Measurements from ENCODE around the gene BEAN1. TPM values are rescaled to one million over a fixed set of nuclear protein-coding genes. Genes with fewer than 3 reads are reported as not detected.

Gene BEAN1
- polyA plus RNA-seq, 1 of the 3 experiments (the other 2 are of a cell fraction) = 0.07 TPM

DNA sequence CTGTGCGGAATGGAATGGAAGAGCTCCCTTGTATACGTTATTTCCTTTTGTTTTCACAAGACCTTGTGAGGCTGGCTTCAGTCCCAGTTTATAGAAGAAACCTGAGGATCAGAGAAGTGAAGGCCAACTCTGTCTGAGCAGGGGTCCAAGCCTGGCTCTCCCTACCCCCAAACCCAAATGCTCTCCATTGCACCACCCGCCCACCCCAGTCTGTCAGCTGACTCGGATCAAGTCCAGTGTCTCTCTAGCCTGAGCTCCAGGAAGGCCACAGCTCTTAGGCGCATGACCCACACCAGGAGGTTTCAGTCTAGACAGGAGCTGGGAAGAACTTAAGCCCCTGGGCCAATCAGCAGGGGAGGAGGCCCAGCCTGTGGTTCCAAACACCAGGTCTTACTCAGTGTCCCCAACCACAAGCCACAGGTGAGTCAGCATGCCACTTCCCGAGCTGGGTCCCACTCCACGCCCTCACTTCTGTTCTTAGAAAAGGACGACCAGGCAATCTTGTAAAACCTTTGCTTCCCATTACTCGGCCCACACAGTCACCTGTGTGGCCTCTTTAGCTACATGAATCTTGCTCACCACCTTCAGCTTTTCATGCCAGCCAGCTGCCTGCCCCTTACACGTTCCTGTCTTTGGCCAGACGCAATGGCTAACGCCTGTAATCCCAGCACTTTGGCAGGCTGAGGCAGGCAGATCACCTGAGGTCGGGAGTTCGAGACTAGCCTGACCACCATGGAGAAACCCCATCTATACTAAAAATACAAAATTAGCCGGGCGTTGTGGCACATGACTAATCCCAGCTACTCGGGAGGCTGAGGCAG is 95.1 kb downstream of the BEAN1 start:
- no peaks in the 10 kb centered on the region for H3K27me3 ChIP-seq (ENCODE audit: insufficient read depth)

DNA sequence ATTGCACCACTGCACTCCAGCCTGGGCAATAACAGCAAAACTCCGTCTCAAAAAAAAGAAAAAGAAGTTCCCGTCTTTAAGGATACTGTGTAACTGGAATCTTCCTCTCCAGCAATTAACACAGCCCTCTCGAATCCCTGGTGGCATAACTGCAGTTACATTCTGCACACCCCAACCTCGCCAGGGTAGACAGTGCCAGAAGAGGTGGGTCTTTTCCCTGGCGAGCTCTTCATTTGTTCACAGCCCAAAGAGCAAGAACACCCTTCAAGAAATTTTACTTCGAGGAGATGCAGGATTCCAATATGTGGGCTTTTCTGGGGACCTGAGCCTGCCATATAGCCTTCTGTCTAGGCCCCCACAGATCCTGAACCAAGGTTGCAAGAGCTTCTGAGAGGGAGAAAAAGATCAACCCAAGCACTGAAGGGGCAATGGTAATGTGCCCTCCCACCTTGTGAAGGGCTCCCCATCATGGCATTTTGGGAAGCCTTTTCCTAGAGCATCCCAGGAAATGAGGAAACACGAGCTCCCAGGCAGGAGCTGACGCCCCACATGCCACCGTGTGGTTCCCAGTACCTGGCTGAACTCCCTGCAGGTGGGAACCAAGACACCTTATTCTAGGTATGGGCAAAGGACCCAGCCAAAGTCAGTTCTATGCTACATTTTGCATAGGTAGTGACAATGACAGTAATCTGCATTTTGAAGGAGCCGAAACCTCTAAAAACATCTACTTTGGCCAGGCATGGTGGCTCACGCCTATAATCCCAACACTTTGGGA is 95.9 kb downstream of the BEAN1 start:
- DNase-seq = no peak
- Histone ChIP-seq H3K4me1 (ENCODE audit: control insufficient read depth in 1 of 2, insufficient read depth in 2 of 2, low read depth in 1 of 2, low read length in 1 of 2) (no peaks in the 10 kb centered on the region), H3K27me3 (ENCODE audit: insufficient read depth) (no peaks in the 10 kb centered on the region), H3K27ac (ENCODE audit: low read depth in 2 of 2, low read length in 1 of 2) (no peak overlapping the region), H2AFZ (ENCODE audit: low read depth) (no peak overlapping the region), H3K4me2 (no peak overlapping the region), H3K9ac (no peak overlapping the region), H3K36me3 (replicated peaks in 1 of 2; ENCODE audit: control insufficient read depth in 1 of 2, insufficient read depth in 2 of 2, low read length in 1 of 2) (peaks cover 0 to 14% of the 10 kb centered on the region in 2 experiments), H3K9me3 (no peaks in the 10 kb centered on the region), H3K9me2 (no peaks in the 10 kb centered on the region), H3K79me2 (ENCODE audit: insufficient read depth) (no peaks in the 10 kb centered on the region), H3F3A (replicated peaks; ENCODE audit: insufficient read depth) (no peaks in the 10 kb centered on the region), H4K20me1 (ENCODE audit: insufficient read depth) (no peaks in the 10 kb centered on the region), H3K4me3 (ENCODE audit: low read depth in 2 of 2, low read length in 1 of 2) (no peak overlapping the region)
- WGBS (ENCODE audit: low lambda C conversion rate) = 93% methylated on average over 8 of the region's 11 CpGs
- ChIA-PET POLR2A (no interaction called here), CTCF (interaction anchor here (1.0 to 1.6 kb wide), 3 partner anchors 21 to 116 kb away, joined by 3 to 4 read pairs (median 3); partner anchors contain the start of gene CKLF)
- TF ChIP-seq, protein P1, sequence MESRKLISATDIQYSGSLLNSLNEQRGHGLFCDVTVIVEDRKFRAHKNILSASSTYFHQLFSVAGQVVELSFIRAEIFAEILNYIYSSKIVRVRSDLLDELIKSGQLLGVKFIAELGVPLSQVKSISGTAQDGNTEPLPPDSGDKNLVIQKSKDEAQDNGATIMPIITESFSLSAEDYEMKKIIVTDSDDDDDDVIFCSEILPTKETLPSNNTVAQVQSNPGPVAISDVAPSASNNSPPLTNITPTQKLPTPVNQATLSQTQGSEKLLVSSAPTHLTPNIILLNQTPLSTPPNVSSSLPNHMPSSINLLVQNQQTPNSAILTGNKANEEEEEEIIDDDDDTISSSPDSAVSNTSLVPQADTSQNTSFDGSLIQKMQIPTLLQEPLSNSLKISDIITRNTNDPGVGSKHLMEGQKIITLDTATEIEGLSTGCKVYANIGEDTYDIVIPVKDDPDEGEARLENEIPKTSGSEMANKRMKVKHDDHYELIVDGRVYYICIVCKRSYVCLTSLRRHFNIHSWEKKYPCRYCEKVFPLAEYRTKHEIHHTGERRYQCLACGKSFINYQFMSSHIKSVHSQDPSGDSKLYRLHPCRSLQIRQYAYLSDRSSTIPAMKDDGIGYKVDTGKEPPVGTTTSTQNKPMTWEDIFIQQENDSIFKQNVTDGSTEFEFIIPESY (IDR thresholded peaks at IDR 0.05; ENCODE audit: borderline replicate concordance, low read depth) = no peak
- no peak for TF ChIP-seq MXI1 (IDR thresholded peaks at IDR 0.05; ENCODE audit: low read depth, low read length)
- TF ChIP-seq GABPA (IDR thresholded peaks at IDR 0.05; ENCODE audit: low read depth) = no peak
- TF ChIP-seq NFIC (IDR thresholded peaks at IDR 0.05; ENCODE audit: borderline replicate concordance) = no peak
- TF ChIP-seq, protein P2, sequence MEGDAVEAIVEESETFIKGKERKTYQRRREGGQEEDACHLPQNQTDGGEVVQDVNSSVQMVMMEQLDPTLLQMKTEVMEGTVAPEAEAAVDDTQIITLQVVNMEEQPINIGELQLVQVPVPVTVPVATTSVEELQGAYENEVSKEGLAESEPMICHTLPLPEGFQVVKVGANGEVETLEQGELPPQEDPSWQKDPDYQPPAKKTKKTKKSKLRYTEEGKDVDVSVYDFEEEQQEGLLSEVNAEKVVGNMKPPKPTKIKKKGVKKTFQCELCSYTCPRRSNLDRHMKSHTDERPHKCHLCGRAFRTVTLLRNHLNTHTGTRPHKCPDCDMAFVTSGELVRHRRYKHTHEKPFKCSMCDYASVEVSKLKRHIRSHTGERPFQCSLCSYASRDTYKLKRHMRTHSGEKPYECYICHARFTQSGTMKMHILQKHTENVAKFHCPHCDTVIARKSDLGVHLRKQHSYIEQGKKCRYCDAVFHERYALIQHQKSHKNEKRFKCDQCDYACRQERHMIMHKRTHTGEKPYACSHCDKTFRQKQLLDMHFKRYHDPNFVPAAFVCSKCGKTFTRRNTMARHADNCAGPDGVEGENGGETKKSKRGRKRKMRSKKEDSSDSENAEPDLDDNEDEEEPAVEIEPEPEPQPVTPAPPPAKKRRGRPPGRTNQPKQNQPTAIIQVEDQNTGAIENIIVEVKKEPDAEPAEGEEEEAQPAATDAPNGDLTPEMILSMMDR (IDR thresholded peaks at IDR 0.05) = no peak
- no peak for TF ChIP-seq JUND (IDR thresholded peaks at IDR 0.05)
- no peak for TF ChIP-seq TAF1 (IDR thresholded peaks at IDR 0.05; ENCODE audit: borderline replicate concordance, low read depth, low read length)
- no peak for TF ChIP-seq SIN3A (IDR thresholded peaks at IDR 0.05; ENCODE audit: borderline replicate concordance, low read depth, low read length)
- TF ChIP-seq, protein P3, sequence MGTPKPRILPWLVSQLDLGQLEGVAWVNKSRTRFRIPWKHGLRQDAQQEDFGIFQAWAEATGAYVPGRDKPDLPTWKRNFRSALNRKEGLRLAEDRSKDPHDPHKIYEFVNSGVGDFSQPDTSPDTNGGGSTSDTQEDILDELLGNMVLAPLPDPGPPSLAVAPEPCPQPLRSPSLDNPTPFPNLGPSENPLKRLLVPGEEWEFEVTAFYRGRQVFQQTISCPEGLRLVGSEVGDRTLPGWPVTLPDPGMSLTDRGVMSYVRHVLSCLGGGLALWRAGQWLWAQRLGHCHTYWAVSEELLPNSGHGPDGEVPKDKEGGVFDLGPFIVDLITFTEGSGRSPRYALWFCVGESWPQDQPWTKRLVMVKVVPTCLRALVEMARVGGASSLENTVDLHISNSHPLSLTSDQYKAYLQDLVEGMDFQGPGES (IDR thresholded peaks at IDR 0.05; ENCODE audit: low read depth, low read length) = no peak
- no peak for TF ChIP-seq TEAD4 (IDR thresholded peaks at IDR 0.05; ENCODE audit: borderline replicate concordance, insufficient read depth)
- no peak for TF ChIP-seq SMC3 (IDR thresholded peaks at IDR 0.05; ENCODE audit: low read depth, low read length)
- TF ChIP-seq POLR2AphosphoS5 (IDR thresholded peaks at IDR 0.05; ENCODE audit: low read depth, low read length) = no peak
- TF ChIP-seq EP300 (IDR thresholded peaks at IDR 0.05; ENCODE audit: borderline replicate concordance in 1 of 2, low read depth in 1 of 2, low read length in 1 of 2) = no peak
- no peak for TF ChIP-seq NRF1 (IDR thresholded peaks at IDR 0.05; ENCODE audit: low read depth, low read length)
- TF ChIP-seq, protein P4, sequence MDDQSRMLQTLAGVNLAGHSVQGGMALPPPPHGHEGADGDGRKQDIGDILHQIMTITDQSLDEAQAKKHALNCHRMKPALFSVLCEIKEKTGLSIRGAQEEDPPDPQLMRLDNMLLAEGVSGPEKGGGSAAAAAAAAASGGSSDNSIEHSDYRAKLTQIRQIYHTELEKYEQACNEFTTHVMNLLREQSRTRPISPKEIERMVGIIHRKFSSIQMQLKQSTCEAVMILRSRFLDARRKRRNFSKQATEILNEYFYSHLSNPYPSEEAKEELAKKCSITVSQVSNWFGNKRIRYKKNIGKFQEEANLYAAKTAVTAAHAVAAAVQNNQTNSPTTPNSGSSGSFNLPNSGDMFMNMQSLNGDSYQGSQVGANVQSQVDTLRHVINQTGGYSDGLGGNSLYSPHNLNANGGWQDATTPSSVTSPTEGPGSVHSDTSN (IDR thresholded peaks at IDR 0.05) = no peak
- TF ChIP-seq MEF2A (IDR thresholded peaks at IDR 0.05; ENCODE audit: borderline replicate concordance, low read depth) = no peak
- no peak for TF ChIP-seq RCOR1 (IDR thresholded peaks at IDR 0.05; ENCODE audit: low read length)

More for the DNA sequence above, 95.1 kb downstream of the BEAN1 start:
- Histone ChIP-seq H3K4me3 (ENCODE audit: low read depth in 2 of 2, low read length in 1 of 2) (no peak overlapping the region), H4K20me1 (ENCODE audit: insufficient read depth) (no peaks in the 10 kb centered on the region), H3K9ac (no peak overlapping the region), H3K27ac (ENCODE audit: low read depth in 2 of 2, low read length in 1 of 2) (peak overlapping the region in 1 of 2 experiments; percentile 17; a peak in 1 of 4 replicates), H2AFZ (ENCODE audit: low read depth) (no peak overlapping the region), H3K4me1 (ENCODE audit: control insufficient read depth in 1 of 2, insufficient read depth in 2 of 2, low read depth in 1 of 2, low read length in 1 of 2) (peaks cover 4 to 5% of the 10 kb centered on the region in 2 experiments; a peak in 3 of 4 replicates), H3K9me2 (no peaks in the 10 kb centered on the region), H3K9me3 (no peaks in the 10 kb centered on the region), H3K4me2 (peak overlapping the region; percentile 19; the same call in 1 of the 2 replicates), H3K79me2 (ENCODE audit: insufficient read depth) (no peaks in the 10 kb centered on the region), H3F3A (replicated peaks; ENCODE audit: insufficient read depth) (peaks cover 2% of the 10 kb centered on the region), H3K36me3 (replicated peaks in 1 of 2; ENCODE audit: control insufficient read depth in 1 of 2, insufficient read depth in 2 of 2, low read length in 1 of 2) (peaks cover 0 to 13% of the 10 kb centered on the region in 2 experiments)
- CTCF ChIA-PET = interaction anchor here (1.0 to 1.6 kb wide), 3 partner anchors 22 to 115 kb away, joined by 3 to 4 read pairs (median 3); partner anchors contain the start of gene CKLF
- no peak for DNase-seq
- TF ChIP-seq FOSL2 (IDR thresholded peaks at IDR 0.05; ENCODE audit: borderline replicate concordance, low read depth) = peak; percentile 28; the same call in 1 of the 2 replicates
- TF ChIP-seq TAF1 (IDR thresholded peaks at IDR 0.05; ENCODE audit: borderline replicate concordance, low read depth, low read length) = no peak
- WGBS (ENCODE audit: low lambda C conversion rate) = 72% methylated on average over 16 of the region's 17 CpGs
- POLR2A ChIA-PET = no interaction called here

All from SK-N-SH (cell line).